Subcutaneous adipose tissue (tissue), 4 donors: ENCODE measurements around the gene WDR91. TPM values are rescaled to one million over a fixed set of nuclear protein-coding genes. Genes with fewer than 3 reads are reported as not detected.

ENCODE experiments used
- CTCF ChIP-seq: fragments of 450-650 bp; IDR thresholded peaks from one replicate; pipeline ENCODE4 v1.5.1; 2016; ENCODE audit warnings: low read depth, mild to moderate bottlenecking, control low read depth, antibody characterized with exemption, moderate library complexity
- total RNA-seq, 4 donors: library from RNA; depleted of rRNA; stranded (reverse); fragments of >200 nt; gene quantifications; one replicate each; pipeline ENCODE4 v1.1.0, GENCODE V29; 2016

WDR91 gene
- total RNA-seq, 4 donors from 2014 or later = 11.3 to 30.2 (median 24.1) TPM

GRCh38 chr7:135167365-135167917, 43.9 kb downstream of the WDR91 start:
- TF ChIP-seq CTCF = no peak

- no peak for TF ChIP-seq CTCF
Observed at GRCh38 chr7:135166338-135166990, 44.9 kb downstream of the WDR91 start.

- TF ChIP-seq CTCF = no peak
Observed at GRCh38 chr7:135165862-135166261, 45.5 kb downstream of the WDR91 start.

- TF ChIP-seq CTCF = no peak
Observed at GRCh38 chr7:135164357-135165061, 46.8 kb downstream of the WDR91 start.

GRCh38 chr7:135162382-135163001, 48.8 kb downstream of the WDR91 start:
- TF ChIP-seq CTCF = no peak

GRCh38 chr7:135161669-135162068, 49.7 kb downstream of the WDR91 start:
- no peak for TF ChIP-seq CTCF
